Endothelial cell of umbilical vein (primary cell): ENCODE results near the gene CBLC. TPM values are rescaled to one million over a fixed set of nuclear protein-coding genes. Genes with fewer than 3 reads are reported as not detected.

ENCODE experiments used
- BruUV-seq: library from RNA; stranded (reverse); fragments of 400-500 nt; replicated peaks from 2 replicates; lab custom pipeline; 2021; lab: Mats Ljungman, UMichigan
- CTCF ChIA-PET: fragments of 300-600, 350-600 bp; sonication (Branson Sonifier 250); formaldehyde crosslinking; loops from one replicate; lab custom pipeline; 2021; ENCODE audit warnings: antibody characterized with exemption, inconsistent platforms; lab: Charles Lee
- POLR2A ChIA-PET: fragments of 300-600, 350-600 bp; sonication (Branson Sonifier 250); formaldehyde crosslinking; loops from one replicate; lab custom pipeline; 2021; ENCODE audit warnings: antibody characterized with exemption, inconsistent platforms; lab: Charles Lee
- DNase-seq: peaks from one replicate; pipeline ENCODE4 v3.0.0-alpha.2; 2011; ENCODE audit warnings: low read depth, low spot score
- FAIRE-seq: peaks from 2 replicates; lab custom pipeline; 2011; peaks lifted over from hg19 to GRCh38; lab: Jason Lieb, UNC
- H2AFZ ChIP-seq: 2 replicates; pipeline ENCODE4 v1.6.0; 2012; ENCODE audit warnings: low read depth, low read length, control low read depth, inconsistent platforms
- H3K27ac ChIP-seq: 2 replicates; pipeline ENCODE4 v1.5.1; 2011; ENCODE audit warnings: low read depth, mild to moderate bottlenecking, control low read depth, low read length, moderate library complexity; ENCODE audit not compliant: insufficient read depth
- H3K27me3 ChIP-seq, 2 experiments: 2 replicates each; pipeline versions ENCODE4 v1.6.0 to v1.6.1; 2011; ENCODE audit warnings: low read length in 2 of 2, mixed read lengths in 1 of 2; ENCODE audit not compliant: control insufficient read depth in 2 of 2, insufficient read depth in 2 of 2
- H3K36me3 ChIP-seq, 2 experiments: 2 replicates in 1 of 2; 3 replicates in 1 of 2; pipeline ENCODE4 v1.5.1; 2011; ENCODE audit warnings: low read length in 2 of 2, mild to moderate bottlenecking in 1 of 2, moderate library complexity in 1 of 2; ENCODE audit not compliant: control insufficient read depth in 2 of 2, insufficient read depth in 2 of 2; ENCODE audit errors: extremely low read depth in 1 of 2
- H3K4me1 ChIP-seq: 3 replicates; pipeline ENCODE4 v1.5.1; 2011; ENCODE audit warnings: mild to moderate bottlenecking, low read length; ENCODE audit not compliant: control insufficient read depth, insufficient read depth; ENCODE audit errors: extremely low read depth
- H3K4me2 ChIP-seq: 2 replicates; pipeline ENCODE4 v1.6.1; 2011; ENCODE audit warnings: low read length, control low read depth, mixed read lengths; ENCODE audit not compliant: insufficient read depth
- H3K4me3 ChIP-seq, 3 experiments: fragments of 200-600 bp in 1 of 3; sonication (generic), shearing (Covaris generic) in 1 of 3; replicated peaks in 1 of 3; 2 replicates each; pipeline ENCODE4 v1.5.1; 2011 to 2016; ENCODE audit warnings: control low read depth in 3 of 3, low read length in 3 of 3, mild to moderate bottlenecking in 2 of 3, inconsistent platforms in 1 of 3, low read depth in 1 of 3, moderate library complexity in 1 of 3; ENCODE audit not compliant: insufficient read depth in 1 of 3
- H3K79me2 ChIP-seq: 2 replicates; pipeline ENCODE4 v1.6.0; 2012; ENCODE audit warnings: low read length, inconsistent platforms; ENCODE audit not compliant: control insufficient read depth, insufficient read depth
- H3K9ac ChIP-seq: replicated peaks from 2 replicates; pipeline ENCODE3; 2011; ENCODE audit warnings: low read length, control low read depth; ENCODE audit not compliant: insufficient read depth; ENCODE audit errors: extremely low read depth
- H3K9me1 ChIP-seq: replicated peaks from 3 replicates; pipeline ENCODE4 v1.6.0; 2011; ENCODE audit warnings: mild to moderate bottlenecking, low read length; ENCODE audit not compliant: control insufficient read depth, insufficient read depth; ENCODE audit errors: extremely low read depth
- H3K9me3 ChIP-seq: replicated peaks from 2 replicates; pipeline ENCODE4 v1.5.1; 2012; ENCODE audit warnings: low read length, inconsistent platforms; ENCODE audit not compliant: control insufficient read depth, insufficient read depth
- H4K20me1 ChIP-seq: replicated peaks from 2 replicates; pipeline ENCODE3; 2011; ENCODE audit warnings: mild to moderate bottlenecking, low read length; ENCODE audit not compliant: control insufficient read depth, insufficient read depth; ENCODE audit errors: extremely low read depth
- CTCF ChIP-seq, 2 donors: IDR thresholded peaks; 1 replicate in 1 of 2; 2 replicates in 1 of 2; pipeline ENCODE4 v1.5.1; 2011; ENCODE audit warnings: low read length in 2 of 2, mild to moderate bottlenecking in 2 of 2, moderate library complexity in 2 of 2, control low read depth in 1 of 2, inconsistent platforms in 1 of 2, low read depth in 1 of 2; ENCODE audit not compliant: insufficient read depth in 1 of 2; ENCODE audit errors: extremely low read depth in 1 of 2
- EZH2 ChIP-seq: IDR thresholded peaks from 2 replicates; pipeline ENCODE4 v1.6.1; 2012; ENCODE audit warnings: borderline replicate concordance, low read depth, mild to moderate bottlenecking, moderate library complexity, low read length, inconsistent platforms; ENCODE audit not compliant: severe bottlenecking
- FOS ChIP-seq: IDR thresholded peaks from 2 replicates; pipeline ENCODE4 v1.6.1; 2011; ENCODE audit warnings: mild to moderate bottlenecking, low read length, moderate library complexity, borderline replicate concordance; ENCODE audit not compliant: insufficient read depth
- GATA2 ChIP-seq: IDR thresholded peaks from 2 replicates; pipeline ENCODE4 v1.7.0; 2011; ENCODE audit warnings: low read depth, mild to moderate bottlenecking, moderate library complexity, mixed read lengths, low read length; ENCODE audit not compliant: insufficient read length, insufficient read depth
- JUN ChIP-seq: IDR thresholded peaks from 2 replicates; pipeline ENCODE4 v1.6.1; 2011; ENCODE audit warnings: borderline replicate concordance, low read depth; ENCODE audit not compliant: insufficient read length, insufficient read depth
- MAX ChIP-seq: IDR thresholded peaks from 2 replicates; pipeline ENCODE4 v1.6.1; 2011; ENCODE audit not compliant: insufficient read depth, insufficient read length
- MYC ChIP-seq: IDR thresholded peaks from one replicate; pipeline ENCODE4 v1.6.1; 2011; ENCODE audit warnings: mild to moderate bottlenecking, low read depth, low read length
- POLR2A ChIP-seq: IDR thresholded peaks from 2 replicates; pipeline ENCODE4 v1.6.1; 2012; ENCODE audit warnings: low read depth, mild to moderate bottlenecking, control low read depth, low read length
- POLR2AphosphoS5 ChIP-seq: IDR thresholded peaks from 2 replicates; pipeline ENCODE4 v1.6.1; 2012; ENCODE audit warnings: low read depth, mild to moderate bottlenecking, control low read depth, low read length, moderate library complexity; ENCODE audit not compliant: insufficient read depth
- dilution Hi-C: fragments of 300-500 bp; cut with MboI; formaldehyde crosslinking; loops from one replicate; pipeline ENCODE4 v1.15.0; 2019; ENCODE audit warnings: low sequenced_read_pairs; ENCODE audit not compliant: extremely low pct_ligation_motif_present
- intact Hi-C: fragments of 100-400 bp; cut with micrococcal nuclease; formaldehyde crosslinking; loops from one replicate; pipeline ENCODE4 v1.10.0; 2022
- polyA plus RNA-seq, 4 experiments: library from polyadenylated mRNA; depleted of rRNA in 3 of 4; stranded (reverse) in 3 of 4; unstranded in 1 of 4; fragments of >200 nt; gene quantifications; 2 replicates each; pipeline versions ENCODE4 v1.2.1 to v1.2.3, GENCODE V29; 2011 to 2012; ENCODE audit warnings: missing spikeins in 1 of 4
- total RNA-seq: library from RNA; stranded (reverse); gene quantifications from 2 replicates; pipeline ENCODE4 v1.2.3, GENCODE V29; 2021

CBLC gene
- total and polyA plus RNA-seq, 2 donors (not counting 3 experiments of a cell fraction or from before 2014, with no cell fraction given): 0.04 TPM; not detected in 1

- dilution Hi-C loops (no loop called here), intact Hi-C loops (no loop called here)
- H3K79me2 ChIP-seq: no peaks in the 10 kb centered on the region
- no peak for DNase-seq
- H3K27ac ChIP-seq: no peak overlapping the region
- peaks cover 12% of the 10 kb centered on the region for H3K4me1 ChIP-seq
- H2AFZ ChIP-seq: no peak overlapping the region
- no peaks in the 10 kb centered on the region for H3K36me3 ChIP-seq
- no peaks in the 10 kb centered on the region for H3K9me3 ChIP-seq
- ChIA-PET CTCF (interaction anchor here (0.7 to 19.4 kb wide), 7 partner anchors 25 to 202 kb away, joined by 3 to 688 read pairs (median 3); partner anchors contain the start of gene NECTIN2), POLR2A (interaction anchor here (0.6 kb wide), 1 partner anchor 59 kb away, joined by 4 read pairs; no protein-coding TSS in a partner anchor)
- no peaks in the 10 kb centered on the region for H3K9me1 ChIP-seq
- H4K20me1 ChIP-seq: no peaks in the 10 kb centered on the region
- BruUV-seq: no TSS peak
- no peaks in the 10 kb centered on the region for H3K27me3 ChIP-seq
- no peak for FAIRE-seq
- H3K4me3 ChIP-seq: no peak overlapping the region
- no peak overlapping the region for H3K9ac ChIP-seq
- no peak overlapping the region for H3K4me2 ChIP-seq
- TF ChIP-seq FOS: no peak
- no peak for TF ChIP-seq POLR2A
- no peak for TF ChIP-seq MYC
- TF ChIP-seq MAX: no peak
- no peak for TF ChIP-seq JUN
- TF ChIP-seq CTCF (IDR thresholded peaks at IDR 0.05; ENCODE audit: extremely low read depth in 1 of 2, insufficient read depth in 1 of 2, low read depth in 1 of 2, low read length in 2 of 2): no peak
- TF ChIP-seq GATA2: no peak
- TF ChIP-seq EZH2: no peak
- no peak for TF ChIP-seq POLR2AphosphoS5
Observed at GRCh38 chr19:44772959-44773358, 4.7 kb upstream of the CBLC start.
